Right renal cortex interstitium (tissue), 3 donors: ENCODE measurements around the gene CD99L2. TPM values are rescaled to one million over a fixed set of nuclear protein-coding genes. Genes with fewer than 3 reads are reported as not detected.
"Not testable (repeated sequence)": the region's sequence is repeated elsewhere in the genome, so short reads cannot be mapped to it uniquely, and the experiment has no call there.

Experiments used
- DNase-seq, 3 donors: peaks; one replicate each; pipeline ENCODE4 v3.0.0-alpha.2; 2013; ENCODE audit warnings: low read depth in 3 of 3, low spot score in 2 of 3
- polyA plus RNA-seq, 3 donors: library from polyadenylated mRNA; unstranded; fragments of 120-200 nt; gene quantifications; one replicate each; pipeline ENCODE4 v1.2.1, GENCODE V29; 2013; ENCODE audit not compliant: insufficient read length in 3 of 3

CD99L2 gene
- polyA plus RNA-seq, 3 donors: 40.2 to 42.6 (median 42.5) TPM

DNA sequence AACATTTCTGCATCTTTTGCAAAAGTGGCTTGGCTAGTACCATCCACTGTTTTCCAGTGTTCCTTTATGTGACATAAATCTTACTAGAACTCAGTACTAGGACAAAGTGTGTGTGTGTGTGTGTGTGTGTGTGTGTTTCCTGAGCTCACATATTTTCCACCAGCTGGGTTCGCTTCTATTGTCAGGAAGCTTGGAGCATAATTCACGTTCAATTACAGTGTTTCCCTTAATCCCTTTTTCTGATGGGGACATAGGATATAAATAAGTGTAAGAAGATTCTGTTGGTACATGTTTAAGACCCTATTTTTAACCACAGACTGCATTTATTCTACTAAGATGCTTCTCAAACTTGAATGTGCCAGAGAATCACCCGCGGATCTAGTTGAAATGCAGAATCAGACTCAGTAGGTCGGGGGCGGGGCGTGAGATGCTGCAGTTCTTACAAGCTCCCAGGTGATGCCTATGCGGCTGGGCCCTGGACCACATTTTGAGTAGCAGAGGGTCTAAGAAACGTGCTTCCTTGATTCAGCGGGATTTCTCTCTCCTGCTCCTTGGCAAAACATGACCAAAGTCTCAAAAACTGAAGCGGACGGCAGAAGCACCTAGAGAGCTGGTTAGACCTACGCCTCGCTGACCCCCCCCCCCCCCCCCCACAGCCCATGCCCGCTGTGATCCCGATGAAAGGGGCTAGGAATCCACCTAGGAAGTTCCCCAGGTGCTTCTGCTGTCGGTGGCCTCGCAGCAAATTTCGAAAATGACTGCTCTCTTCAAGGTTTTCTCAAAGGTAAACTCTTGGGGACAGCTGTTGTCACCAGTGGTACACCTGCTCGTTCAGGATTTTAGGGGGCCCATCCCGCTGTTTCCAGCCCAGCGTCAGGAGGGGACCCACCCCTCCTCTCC is 797 bp downstream of the CD99L2 start:
- peak; percentile 3 to 13 (median 8) for DNase-seq

DNA sequence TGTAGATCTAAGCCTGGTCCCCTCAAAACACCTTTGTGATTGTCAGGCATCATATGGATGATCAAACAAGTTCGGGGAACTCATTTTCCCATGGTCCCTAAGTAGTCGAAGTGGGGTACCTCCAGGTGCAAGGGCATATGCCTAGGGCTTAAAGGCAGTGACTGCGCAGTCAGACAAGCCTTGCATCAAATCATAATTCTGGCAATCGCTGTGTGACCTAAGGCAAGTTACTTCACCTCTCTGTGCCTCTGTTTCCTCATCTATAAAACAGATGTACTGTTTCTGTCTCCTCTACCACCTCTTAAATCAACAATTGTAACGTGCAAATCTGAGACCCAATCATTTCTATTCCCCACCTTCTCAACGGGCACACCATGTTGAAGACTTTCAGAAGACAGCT is 1.8 kb downstream of the CD99L2 start:
- no peak for DNase-seq

DNA sequence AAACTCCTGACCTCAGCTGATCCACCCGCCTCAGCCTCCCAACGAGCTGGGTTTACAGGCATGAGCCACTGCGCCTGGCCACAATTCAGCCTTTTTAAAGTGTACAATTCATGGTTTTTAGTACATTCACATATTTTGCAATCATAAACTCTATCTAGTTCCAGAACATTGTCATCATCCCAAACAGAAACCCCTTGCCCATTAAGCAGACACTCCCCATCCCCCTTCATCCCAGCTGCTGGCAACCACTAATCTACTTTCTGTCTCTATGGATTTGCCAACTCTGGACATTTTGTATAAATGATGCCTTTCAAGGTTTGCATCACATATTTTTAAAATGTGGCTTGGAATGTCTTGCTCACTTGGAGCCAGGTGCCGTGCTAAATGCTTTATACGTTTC is 4.5 kb downstream of the CD99L2 start:
- DNase-seq: no peak

DNA sequence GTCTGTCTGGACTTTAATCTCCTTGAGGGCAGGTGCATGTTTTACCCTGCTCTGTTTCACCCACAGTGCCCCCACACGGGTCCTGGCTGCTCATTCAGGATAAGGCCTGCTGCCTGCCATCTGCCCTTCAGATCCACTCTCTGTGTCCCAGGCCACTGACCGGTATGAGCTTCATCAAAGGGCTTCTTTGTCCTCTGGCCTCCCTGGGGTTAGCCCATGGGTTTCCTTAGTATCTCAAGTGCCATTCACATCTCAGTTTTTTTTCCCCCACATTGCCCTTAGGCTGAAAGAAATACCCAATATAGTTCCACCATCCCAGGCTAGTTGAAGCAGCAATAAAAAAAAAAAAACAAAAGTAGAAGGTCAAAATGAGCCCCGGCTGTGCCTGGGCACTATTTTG is 9.3 kb downstream of the CD99L2 start:
- no peak for DNase-seq

DNA sequence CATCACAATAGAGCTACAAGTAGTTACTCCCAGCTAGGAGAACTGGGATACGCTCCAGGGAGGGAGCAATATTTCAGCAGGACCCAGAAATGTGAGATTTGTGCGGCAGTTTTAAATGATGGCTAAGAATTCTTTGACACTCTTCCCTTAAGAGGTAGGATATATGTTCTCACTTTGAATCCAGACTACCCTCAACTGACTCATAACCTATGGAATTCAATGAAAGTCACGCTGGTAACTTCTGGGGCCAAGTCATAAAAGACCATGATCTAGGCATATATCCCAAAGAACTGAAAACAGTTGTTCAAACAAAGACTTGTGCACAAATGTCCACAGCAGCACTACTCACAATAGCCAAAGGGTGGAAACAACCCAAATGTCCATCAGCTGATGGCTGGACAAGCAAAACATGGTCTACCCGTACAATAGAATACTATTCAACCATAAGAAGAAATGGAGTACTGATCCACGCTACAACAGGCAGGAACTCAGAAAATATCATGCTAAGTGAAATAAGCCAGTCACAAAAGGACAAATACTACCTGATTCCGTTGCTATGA is 10.5 kb downstream of the CD99L2 start:
- DNase-seq: no peak

DNA sequence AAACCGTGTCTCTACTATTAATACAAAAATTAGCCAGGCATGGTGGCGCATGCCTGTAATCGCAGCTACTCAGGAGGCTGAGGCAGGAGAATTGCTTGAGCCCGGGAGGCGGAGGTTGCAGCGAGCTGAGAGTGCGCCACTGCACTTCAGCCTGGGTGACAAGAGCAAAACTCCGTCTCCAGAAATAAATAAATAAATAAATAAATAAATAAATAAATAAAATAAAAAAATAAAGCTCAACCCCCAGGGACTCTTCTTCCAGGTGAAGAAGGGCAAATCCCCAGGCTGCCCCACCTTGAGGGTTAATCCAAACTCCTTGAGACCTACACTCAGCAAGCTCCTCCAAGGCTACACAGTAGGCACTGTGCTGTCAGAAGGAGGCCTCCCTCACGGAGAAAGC is 11.2 kb downstream of the CD99L2 start:
- not testable (repeated sequence) for DNase-seq

DNA sequence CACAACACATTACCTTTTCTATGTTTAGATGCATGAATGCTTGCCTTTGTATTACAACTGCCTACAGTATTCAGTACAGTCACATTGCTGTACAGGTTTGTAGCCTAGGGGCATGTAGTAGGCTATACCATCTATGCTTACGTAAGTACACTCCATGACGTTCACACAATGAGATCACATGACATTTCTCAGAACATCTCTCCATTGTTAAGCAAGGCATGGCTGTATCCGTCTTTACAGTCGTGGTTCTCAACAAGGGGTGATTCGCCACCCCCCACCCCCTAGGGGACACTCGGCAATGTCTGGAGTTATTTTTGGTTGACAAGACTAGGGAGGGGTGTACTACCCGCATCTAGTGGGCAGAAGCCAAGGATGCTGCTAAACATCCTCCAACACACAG is 12.1 kb downstream of the CD99L2 start:
- DNase-seq: no peak

DNA sequence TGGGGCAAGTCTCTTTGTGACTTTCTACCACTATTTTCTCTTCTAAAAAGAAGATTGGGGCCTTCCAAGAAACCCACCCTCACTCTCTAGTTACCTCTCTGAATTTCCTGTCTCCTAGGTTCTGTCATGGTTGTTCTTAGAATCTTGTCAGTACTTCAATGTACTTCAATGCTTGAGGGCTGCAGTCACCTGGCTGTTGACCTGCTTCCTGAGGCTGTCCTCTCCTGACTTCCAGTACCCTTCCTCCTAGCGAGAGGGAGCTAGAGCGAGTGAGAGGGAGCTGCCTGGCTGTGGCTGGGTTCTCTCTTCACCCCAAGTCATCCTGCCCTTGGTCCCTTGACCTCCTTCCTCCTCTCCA is 17.7 kb downstream of the CD99L2 start:
- no peak for DNase-seq

DNA sequence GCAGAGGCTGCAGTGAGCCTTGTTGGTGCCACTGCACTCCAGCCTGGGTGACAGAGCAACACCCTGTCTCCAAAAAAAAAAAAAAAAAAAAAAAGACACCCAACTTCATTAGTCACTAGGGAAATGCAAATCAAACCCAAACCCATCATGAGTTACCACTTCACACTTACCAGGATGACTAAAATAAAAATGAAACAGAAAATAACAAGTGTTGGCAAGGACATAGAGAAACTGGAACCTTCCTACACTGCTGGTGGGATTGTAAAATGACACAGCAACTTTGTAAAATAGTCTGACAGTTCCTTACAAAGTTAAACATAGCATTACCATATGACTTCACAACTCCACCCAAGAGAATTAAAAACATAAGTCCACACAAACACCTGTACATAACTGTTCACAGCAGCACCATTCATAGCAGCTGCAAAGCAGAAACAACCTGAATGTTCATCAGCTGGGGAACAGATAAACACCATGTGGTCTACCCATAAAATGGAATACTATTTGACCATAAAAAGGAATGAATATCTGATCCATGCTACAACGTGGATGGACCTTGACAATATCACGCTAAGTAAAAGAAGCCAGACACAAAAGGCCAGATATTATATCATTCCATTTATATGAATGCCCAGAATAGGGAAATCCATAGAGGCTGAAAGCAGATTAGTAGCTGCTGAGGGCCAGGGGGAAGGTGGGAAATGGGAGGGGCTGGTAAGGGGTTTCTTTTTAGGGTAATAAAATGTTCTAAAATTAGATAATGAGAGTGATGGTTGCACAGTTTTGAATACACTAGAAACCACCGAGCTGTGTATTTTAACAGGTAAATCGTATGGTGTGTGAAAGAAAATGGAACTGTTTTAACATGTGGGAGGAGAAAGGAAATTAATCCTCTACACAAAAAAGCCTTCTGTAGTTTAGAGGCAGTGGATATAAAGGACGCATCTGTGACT is 18.3 kb downstream of the CD99L2 start:
- no peak for DNase-seq

DNA sequence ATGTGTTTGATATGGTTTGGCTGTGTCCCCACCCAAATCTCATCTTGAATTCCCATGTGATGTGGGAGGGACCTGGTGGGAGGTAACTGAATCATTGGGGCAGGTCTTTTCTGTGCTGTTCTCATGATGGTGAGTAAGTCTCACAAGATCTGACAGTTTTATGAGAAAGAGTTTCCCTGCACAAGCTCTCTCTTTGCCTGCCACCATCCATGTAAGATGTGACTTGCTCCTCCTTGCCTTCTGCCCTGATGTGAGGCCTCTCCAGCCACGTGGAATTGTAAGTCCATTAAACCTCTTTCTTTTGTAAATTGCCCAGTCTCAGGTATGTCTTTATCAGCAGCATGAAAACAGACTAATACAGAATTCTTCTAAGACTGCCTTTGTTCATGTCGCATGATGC is 22.8 kb downstream of the CD99L2 start:
- not testable (repeated sequence) for DNase-seq

DNA sequence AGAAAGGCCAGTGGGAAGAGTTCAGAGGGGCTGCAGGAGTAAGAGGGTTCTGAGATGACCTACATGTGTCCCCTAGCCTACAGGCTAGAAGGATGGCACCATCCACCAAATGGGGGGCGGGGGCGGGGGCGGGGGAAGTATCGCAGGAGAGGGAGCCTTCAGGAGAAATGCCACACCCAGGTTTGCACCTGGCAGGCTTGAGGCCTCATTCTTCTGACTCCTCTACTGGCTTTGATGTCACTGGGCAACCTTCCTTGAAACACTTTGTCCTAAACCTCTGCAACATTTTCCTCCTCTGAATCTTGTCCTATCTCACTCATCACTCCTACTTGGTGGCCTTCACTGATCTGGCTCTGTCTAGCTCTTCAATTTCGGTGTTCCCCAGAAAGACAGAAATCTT is 24.0 kb downstream of the CD99L2 start:
- DNase-seq: no peak

DNA sequence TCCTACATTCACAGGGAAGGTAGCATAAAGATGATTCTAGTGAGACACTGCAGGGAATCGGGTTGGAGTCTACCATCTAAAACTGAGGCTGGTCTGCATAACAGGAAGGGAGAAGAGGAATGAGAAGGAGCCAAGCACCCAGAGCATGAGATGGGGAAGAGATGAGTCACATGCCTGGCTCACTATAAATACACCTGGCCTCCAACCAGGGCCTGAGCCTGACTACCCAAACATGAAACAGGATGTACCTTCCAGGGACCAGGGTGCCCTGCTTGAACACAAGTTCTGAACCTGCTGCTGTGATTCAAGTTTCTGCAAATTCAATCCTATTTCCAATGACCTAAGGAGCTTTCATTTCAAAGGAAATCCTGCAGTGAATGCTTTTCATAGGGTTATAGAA is 24.9 kb downstream of the CD99L2 start:
- DNase-seq: no peak

DNA sequence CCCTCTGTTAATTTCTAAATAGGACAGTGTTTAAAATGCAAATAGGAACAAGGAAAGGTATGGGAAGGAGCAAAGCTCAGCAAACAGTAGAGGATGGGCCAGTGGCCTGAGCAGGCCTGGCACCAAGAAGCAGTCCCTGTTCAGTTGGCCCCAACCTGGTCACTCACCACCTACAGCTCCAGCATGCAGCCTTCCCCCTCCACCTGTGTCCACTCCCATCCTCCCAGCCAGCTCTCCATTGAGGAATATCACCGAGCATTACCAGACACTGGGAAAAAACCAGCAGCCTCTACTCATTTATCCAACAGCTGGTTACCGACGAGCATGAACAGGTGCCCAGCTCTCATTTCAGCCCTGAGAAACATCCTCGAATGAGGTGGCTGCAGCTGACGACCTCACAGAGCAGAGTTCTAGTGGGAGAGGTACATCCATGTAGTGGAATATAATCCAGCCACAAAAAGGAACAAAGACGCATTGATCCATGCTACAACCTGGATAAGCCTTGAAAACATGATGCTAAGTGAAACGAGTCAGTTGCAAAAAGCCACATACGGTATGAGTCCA is 25.6 kb downstream of the CD99L2 start:
- no peak for DNase-seq

DNA sequence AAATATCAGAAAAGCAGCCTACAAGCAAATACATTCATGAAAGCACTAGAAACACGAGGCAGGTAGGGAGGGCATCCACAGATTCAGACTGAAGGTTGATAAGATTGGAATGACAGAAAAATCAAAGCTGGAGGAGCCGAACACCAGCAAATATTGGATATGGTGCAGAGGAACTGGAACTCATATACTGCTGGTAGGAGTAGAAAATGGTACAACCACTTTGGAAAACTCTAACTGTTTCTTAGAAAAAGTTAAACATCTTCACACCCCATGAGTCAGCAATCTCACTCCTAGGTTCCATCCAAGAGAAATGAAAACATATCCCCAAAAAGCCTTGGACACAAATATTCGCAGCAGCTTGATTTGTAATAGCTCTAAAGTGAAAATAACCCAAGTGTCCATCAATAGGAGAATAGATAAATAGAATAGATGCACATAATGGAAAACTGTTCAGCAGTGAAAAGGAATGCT is 27.1 kb downstream of the CD99L2 start:
- no peak for DNase-seq

DNA sequence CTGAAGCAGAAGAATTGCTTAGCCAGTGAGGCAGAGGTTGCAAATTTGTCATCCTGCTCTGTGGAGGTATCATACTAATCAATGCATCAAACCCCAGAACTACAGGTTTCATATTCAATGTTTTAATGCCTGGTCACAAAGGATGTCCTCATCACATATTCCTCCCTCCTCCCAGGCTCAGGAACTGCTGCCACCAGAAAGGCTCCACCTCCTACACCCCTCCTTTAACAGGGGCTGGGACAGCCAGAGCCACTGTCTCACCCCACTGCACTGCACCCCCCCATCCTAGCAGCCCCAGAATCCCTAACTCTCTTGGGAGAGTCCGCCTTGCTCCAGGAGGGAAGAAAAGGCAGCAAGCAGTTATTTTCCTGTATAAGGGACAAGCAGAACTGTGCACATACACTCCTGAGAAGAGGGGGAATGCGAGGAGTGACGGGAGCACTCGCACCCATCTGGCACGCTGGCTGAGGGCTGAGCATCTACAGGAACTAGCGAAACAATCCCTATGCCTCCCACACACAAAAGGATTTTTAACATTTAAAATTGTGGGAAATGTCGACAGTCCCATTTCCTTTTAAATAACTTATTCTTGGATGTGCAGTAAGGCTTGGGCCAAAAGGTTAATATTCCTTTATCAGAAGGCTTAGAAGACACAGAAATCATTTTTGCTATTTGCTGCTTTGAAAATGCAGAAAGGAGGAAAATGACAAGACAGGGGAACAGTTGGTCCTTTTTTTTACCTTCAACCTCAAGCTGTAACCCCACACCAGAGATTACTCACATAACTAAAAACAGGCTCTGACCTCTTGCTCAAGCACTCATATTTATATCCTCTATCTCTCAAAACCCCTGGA is 27.8 kb downstream of the CD99L2 start:
- no peak for DNase-seq

DNA sequence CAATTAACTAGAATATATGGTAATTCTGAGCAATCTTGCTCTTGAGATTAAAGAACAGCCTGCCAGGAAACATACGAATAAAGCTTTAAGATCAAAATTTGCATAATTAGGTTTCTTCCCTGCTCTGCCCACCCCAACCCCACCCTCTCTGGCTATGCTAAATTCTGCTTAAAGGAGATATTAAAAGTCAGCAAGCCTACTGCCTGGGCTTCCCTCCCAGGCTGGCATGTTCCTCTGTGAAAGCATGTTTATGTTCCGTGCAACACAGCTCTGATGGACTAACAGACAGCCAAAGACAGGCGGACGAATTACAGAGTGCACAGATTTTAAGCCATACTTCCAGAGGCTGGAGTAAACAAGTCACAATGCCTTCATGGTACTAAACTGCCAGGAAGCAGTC is 28.4 kb downstream of the CD99L2 start:
- no peak for DNase-seq

DNA sequence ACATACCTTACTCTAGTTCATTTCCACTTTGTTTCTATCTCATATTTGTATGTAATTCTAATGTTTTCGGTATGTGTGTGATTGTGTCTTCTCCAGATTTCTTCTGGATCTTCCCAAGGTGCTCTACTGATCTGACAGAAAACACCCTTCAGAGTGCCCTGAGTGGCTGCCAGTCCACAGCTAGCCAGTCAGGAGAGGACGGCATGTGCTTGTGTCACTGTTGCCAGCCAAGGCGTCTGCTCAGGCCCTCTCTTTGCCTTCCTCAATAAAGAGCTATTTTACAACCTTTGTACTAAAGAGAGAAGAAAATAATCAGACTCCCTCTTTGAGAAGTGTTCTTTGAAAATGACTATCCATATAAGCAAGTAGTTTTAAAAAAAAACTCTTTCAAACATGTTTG is 29.0 kb downstream of the CD99L2 start:
- no peak for DNase-seq

DNA sequence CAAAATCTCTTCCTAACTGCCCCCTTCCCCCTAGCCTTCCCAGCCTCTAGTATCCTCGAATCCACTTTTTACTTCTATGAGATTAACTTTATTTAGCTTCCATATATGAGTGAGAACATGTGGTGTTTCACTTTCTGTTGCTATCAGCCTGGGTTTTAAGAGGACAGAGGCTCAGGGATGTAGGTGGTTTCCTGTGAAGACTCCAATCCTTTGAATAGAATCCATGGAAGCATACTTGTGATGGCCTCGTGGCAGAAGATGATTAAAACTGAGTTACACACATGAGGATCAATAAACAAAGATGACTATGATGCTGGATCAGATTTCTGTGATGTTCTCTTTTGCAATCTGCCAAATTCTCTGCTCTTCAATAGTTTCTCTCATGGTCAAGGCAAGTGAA is 29.8 kb downstream of the CD99L2 start:
- no peak for DNase-seq

DNA sequence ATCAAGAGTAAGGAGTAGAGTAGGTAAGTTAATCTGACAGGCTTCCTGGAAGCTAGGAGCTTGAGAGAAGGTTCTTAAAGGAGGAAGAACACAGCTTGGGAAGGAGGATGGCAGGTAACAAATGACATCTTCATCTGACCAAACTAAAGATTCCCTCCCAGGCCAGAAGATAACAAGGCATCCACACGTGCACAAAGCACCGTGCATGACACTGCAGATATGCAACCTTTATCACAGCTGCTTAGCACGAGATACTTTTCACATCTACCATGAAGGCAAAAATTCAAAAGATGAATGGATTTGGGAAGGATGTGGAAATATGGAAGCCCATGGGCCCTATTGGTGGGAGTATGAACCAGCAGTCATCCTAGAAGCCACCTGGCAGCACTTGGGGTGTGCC is 34.3 kb downstream of the CD99L2 start:
- DNase-seq: no peak

DNA sequence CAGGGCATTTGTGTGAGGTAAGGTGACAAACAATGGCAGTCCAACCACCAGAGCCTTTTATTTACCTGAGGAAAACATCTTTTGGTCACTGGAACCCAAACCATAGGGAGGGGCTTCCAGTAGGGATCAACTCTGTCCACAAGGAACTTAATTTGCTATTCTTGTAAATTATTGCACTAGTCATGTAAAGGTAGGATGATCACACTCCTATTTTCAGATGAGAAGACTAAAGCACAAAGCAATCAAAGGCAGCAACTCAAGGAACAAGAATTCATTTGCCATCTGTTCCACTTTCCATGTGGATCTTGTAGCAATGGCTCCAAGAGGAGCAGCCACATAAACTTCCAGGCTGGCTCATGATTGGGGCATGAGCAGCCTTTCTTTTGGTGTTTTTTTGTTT is 35.3 kb downstream of the CD99L2 start:
- DNase-seq: no peak
